ENCODE data around the gene BEST2. TPM values are rescaled to one million over a fixed set of nuclear protein-coding genes. Genes with fewer than 3 reads are reported as not detected.

The BEST2 gene
- total and polyA plus RNA-seq, 10 donors, result not detected

- 0 to 3% (median 0%) methylated on average over 22 to 78 of the region's 78 CpGs for WGBS, 5 donors
- peaks cover 15 to 52% (median 36%) of the 10 kb centered on the region in 6 donors for H3K4me1 ChIP-seq
- DNase-seq, result peak; percentile 94
- H3K4me3 ChIP-seq, result peak within 1 kb of the TSS; percentile 51 to 90 (median 78)
- peaks cover 0 to 36% (median 9%) of the 10 kb centered on the region in 6 donors for H3K36me3 ChIP-seq
- intact Hi-C loops (cut with DNase I; ENCODE audit: low total_unique reads), result no loop called here
- TF ChIP-seq POLR2AphosphoS5 (IDR thresholded peaks at IDR 0.05) (peak; percentile 94), CTCF (IDR thresholded peaks at IDR 0.05 in 8 of 11, conservative IDR thresholded peaks at IDR 0.05 in 3 of 11) (peak in 1 of 11 experiments; percentile 17), POLR2A (IDR thresholded peaks at IDR 0.05) (peak in 2 of 3 donors; percentile 58 to 65)
- H3K27me3 ChIP-seq (replicated peaks in 1 of 7), result peaks cover 0 to 20% (median 0%) of the 10 kb centered on the region in 7 donors
- no peaks in the 10 kb centered on the region for H3K9me3 ChIP-seq
- H3K27ac ChIP-seq, result peak within 1 kb of the TSS; percentile 43 to 82 (median 72)
These were observed 50.1 kb downstream of the BEST2 start, which contains the start of the genes PRDX2 and THSD8 for GRCh38 chr19:12801466-12802266. Gene PRDX2, minus strand, starts transcription at chr19:12801800. Its CDS starts 539 bp downstream, at chr19:12801261. Gene THSD8, plus strand, starts transcription at chr19:12802069. Its CDS starts 3 bp downstream, at chr19:12802072.

GRCh38 chr19:12802267-12803106 is 50.9 kb downstream of the BEST2 start:
- Histone ChIP-seq H3K27ac (peak overlapping the region in 5 of 8 donors; percentile 67 to 82 (median 76)), H3K4me1 (peaks cover 21 to 56% (median 41%) of the 10 kb centered on the region in 6 donors), H3K9me3 (no peaks in the 10 kb centered on the region), H3K27me3 (replicated peaks in 1 of 7) (peaks cover 0 to 20% (median 0%) of the 10 kb centered on the region in 7 donors), H3K4me3 (peak overlapping the region; percentile 51 to 90 (median 78)), H3K36me3 (peaks cover 0 to 29% (median 9%) of the 10 kb centered on the region in 6 donors)
- no peak for DNase-seq
- 45 to 54% (median 48%) methylated on average over 22 of the region's 22 CpGs for WGBS, 5 donors
- intact Hi-C loops (cut with DNase I; ENCODE audit: low total_unique reads), result no loop called here
- no peak for TF ChIP-seq POLR2A (IDR thresholded peaks at IDR 0.05)
- TF ChIP-seq CTCF (IDR thresholded peaks at IDR 0.05 in 8 of 11, conservative IDR thresholded peaks at IDR 0.05 in 3 of 11), result no peak
- no peak for TF ChIP-seq POLR2AphosphoS5 (IDR thresholded peaks at IDR 0.05)

GRCh38 chr19:12804051-12804450 is 52.5 kb downstream of the BEST2 start:
- Histone ChIP-seq H3K36me3 (peaks cover 0 to 28% (median 8%) of the 10 kb centered on the region in 6 donors), H3K4me1 (peaks cover 21 to 57% (median 42%) of the 10 kb centered on the region in 6 donors), H3K9me3 (no peaks in the 10 kb centered on the region), H3K27me3 (replicated peaks in 1 of 7) (peaks cover 0 to 20% (median 0%) of the 10 kb centered on the region in 7 donors), H3K27ac (no peak overlapping the region), H3K4me3 (no peak overlapping the region)
- no peak for TF ChIP-seq POLR2A (IDR thresholded peaks at IDR 0.05)
- no peak for TF ChIP-seq POLR2AphosphoS5 (IDR thresholded peaks at IDR 0.05)
- TF ChIP-seq CTCF (IDR thresholded peaks at IDR 0.05 in 8 of 11, conservative IDR thresholded peaks at IDR 0.05 in 3 of 11), result no peak
- intact Hi-C loops (cut with DNase I; ENCODE audit: low total_unique reads), result no loop called here
- no peak for DNase-seq
- WGBS, 5 donors, result 92 to 96% (median 95%) methylated on average over 26 of the region's 26 CpGs
